GM19328 (cell line): ENCODE data around the gene VRTN.

Source experiments
- ATAC-seq: cut with Tn5 transposase; IDR thresholded peaks from one replicate; pipeline ENCODE4 v1.9.1; 2021; ENCODE audit warnings: mild to moderate bottlenecking, moderate library complexity; ENCODE audit not compliant: unreplicated experiment

The VRTN gene

DNA sequence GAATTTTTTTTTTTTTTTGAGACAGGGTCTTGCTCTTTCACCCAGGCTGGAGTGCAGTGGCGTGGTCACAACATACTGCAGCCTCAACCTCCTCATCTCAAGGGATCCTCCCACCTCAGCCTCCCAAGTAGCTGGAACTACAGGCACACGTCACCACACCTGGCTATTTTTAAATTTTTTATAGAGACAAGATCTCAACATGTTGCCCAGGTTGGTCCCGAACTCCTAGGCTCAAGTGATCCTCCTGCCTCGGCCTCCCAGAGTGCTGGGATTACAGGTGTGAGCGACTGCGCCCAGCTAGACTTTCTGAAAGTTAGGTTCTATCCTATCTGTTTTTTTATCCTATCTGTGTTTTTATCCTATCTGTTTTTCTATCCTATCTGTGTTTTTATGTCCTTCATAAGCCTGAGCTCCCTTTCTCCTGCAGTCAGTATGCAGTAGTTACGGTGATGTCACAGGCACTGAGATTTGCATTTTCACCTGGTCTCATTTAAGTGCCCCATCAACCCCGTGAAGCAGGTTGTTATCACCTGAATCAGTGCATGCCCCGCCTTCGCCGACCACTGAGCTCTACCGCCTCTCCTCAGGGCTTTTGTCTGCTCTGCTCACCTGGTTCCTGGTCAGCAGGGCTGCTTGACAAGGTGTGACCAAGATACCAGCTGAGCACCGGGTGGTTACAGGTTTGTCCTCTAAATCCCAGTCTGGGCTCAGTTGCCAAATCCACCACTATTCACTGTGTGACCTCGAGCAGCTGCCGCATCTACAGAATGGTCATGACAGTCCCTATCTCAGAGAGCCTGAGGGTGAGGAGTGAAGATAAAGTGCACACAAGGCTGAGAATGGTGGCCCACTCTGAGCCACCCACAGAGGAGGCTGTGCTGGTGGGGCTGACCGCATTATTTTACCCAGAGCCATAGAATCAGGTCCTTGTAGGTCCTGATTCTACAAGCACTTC, 44.6 kb downstream of the VRTN start:
- ATAC-seq, result no peak

DNA sequence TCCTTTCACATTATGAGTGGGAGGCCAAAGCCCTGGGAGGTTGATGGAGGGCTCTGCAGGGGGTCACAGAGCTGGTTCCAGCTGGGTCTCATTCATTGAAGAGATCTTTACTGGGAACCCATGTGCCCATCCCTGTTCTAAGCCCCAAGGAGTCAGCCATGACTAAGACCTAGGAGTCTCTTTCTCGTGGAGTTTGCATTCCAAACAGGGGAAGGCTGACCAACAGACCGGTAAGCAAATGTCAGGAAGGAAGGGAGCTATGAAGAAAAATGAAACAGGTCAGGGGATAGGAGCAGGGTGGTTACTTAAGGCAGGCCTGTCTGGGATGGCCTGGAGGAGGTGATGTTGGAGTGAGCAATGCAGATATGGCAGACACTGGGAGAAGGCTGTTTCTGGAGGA, 46.3 kb downstream of the VRTN start:
- ATAC-seq, result no peak

DNA sequence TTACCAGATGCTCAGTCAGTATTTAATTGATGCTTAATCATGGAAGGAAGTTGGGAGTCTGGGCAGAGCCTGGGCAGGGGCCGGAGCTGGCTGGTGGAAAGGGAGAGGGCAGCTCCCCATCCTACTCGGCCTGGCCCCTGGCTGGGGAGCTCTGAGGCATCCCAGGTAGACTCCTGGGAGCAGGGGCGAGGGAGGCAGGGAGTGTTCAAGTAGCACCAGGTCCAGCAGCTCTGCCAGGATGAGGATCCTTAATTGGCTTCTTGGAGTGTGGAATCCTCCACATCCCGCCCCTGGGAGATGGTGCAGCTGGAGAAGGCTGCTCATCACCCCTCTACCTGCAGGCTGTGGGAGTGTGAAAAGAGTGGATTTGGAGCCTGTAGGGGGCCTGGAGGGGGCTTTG, 46.8 kb downstream of the VRTN start:
- ATAC-seq, result no peak

DNA sequence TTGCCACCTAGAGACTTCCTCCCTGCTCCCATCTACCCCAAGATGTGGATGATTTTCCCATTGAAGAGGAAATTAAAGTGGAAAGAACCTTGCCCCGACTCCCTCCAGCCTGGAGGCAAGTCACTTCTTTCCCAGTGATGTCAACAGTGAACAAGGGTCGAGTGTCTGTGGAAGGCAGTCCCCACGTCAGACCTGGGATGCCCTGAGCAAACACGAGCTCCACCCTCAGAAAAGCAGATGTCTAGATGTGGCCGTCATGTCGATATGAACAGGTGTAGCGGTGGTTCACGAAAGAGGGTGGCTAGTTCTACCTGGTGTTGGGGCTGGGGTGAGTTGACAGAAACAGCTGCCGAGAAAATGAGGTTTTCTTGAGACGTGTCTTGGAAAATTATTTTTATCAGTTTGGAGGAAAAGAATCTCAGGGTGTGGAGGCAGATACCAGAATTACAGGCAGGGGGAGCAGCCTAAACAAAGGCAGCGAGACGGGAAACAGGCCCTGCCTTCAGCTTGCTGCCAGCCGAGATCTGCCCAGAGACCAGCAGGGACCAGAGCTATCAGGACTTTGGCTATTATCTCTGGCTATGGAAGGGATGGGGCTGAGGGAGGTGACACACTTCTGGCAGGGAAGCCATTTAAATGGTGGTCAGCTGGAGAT, 51.9 kb downstream of the VRTN start:
- no peak for ATAC-seq

DNA sequence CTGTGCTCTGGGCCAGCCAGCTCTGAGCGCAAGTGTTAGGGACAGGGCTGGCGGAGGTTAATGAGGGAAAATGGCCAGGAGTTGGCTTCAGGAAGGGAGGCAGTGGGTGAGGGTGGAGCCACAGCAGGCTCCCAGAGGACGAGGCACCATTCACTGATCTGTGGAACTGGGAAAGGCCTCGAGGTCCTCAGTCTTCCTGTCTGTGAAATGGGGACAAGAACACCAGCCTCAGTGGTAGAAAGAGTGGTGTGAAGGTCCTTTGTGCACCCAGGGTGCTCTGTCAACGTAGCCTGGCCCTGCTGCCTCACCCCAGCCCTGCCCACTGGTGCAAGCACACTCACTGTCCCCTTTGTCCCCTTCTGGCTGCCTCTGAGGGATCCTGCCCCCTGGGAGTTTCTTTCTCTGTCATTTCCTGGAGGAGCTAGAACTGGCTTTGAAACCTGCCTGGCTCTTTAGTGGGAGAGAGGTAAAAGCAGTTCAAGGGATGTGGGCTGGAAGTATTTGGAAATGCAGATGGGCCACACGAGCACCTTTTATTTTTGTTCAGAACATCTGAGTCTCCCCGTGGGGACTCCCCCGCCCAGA, 52.7 kb downstream of the VRTN start:
- ATAC-seq, result no peak

DNA sequence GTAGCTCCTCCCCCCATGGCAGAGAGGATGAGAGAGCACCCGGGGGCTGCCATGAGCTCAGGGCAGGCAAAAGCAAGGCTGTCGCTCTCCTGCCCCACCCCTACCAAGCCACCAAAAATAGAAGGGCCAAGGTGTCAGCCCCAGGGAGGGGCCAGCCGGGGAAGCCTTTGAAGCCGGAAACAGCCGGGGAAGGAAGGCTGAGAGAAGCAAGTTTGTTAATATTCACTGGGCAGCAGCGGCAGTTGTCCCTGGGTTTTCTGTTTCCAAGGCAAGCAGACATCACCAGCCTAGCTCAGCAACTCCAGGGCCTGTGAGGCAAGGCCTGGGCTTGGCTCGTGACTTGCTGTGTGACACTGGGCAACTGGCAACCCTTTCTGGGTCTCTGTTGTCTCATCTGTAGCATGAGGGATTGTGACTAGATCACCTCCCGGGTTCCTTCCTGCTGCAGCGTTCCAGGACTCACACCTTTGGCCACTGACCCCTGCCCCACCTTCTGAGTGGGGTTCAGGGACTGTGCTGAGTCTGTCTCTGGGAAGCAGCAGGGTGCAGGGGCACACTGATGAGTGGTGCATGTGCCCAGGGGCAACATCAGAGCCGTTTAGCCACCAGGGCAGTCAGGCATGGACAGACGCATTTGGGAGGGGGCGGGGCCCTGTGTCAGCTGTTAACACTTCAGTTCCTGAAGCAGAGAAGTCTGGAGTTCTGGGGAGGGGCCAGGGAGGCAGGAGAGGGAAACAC, 53.4 kb downstream of the VRTN start:
- ATAC-seq, result no peak

DNA sequence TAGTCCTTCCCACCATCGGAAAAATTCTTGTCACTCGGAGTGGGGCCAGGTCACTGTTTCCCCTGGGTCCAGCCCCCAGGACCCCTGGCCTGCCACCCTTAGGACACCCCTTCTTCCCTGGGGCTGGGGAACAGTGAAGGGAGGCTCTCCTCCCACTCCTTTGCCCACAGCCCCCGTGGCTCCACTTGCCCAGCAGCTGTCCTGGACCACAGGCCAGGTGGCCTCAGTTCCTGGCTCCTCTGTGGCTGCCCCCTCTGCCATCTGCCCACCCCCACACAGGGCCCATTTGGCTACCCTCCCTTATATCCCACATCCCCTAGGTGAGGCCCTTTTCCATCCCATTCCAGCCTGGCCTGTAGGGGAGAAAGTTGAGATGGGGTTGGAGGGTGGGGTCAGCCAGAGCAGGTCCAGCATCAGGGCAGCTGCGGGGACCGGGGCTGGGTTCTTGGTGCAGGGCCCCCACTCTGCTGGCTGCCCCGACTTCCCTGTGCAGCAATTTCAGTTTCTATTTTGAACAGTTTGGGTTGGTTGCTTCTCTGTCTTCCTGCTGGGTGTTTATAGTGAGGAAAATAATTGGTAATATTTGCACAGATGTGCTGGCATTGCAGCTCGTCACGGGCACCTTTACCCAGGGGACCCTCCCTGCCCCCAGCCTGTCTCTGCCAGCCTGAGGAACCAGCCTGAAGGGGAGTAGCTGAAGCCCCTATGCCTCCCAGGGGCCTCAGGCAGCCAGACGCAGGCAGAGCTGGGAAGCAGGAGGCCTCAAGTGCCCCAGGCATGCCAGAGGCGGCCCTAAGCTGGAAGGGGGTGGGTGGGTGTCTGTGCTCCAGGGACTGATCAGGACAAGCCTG, 54.4 kb downstream of the VRTN start:
- ATAC-seq, result no peak

DNA sequence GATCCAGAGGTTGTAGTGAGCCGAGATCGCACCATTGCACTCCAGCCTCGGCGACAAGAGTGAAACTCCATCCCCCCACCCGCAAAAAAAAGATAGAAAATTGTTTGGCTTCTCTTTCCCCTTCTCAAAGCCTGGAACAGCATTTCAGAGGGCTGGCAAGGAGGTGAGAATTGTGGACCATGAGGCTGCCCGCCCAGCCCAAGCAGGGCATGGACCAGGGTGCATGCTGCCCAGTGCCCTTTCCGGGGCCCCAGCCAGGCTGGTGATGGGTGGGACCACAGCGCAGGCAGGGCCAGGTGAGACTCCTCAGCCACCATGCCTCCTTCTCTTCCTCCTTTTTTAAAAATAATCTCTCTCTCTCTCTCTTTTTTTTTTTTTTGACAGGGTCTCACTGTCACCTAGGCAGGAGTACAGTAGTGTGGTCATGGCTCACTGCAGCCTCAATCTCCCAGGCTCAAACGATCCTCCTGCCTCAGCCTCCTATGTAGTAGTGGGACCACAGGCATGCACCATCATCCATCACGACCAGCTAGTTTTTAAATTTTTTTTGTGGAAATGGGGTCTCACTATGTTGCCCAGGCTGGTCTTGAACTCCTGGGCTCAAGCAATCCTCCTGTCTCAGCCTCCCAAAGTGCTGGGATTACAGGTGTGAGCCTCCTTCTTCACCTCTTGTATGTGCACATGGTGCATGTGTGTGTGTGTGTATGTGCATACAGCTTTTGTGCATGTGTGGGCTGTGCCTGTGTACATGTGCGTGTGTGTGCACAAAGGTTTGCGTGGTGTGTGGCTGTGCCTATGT, 55.5 kb downstream of the VRTN start:
- no peak for ATAC-seq

DNA sequence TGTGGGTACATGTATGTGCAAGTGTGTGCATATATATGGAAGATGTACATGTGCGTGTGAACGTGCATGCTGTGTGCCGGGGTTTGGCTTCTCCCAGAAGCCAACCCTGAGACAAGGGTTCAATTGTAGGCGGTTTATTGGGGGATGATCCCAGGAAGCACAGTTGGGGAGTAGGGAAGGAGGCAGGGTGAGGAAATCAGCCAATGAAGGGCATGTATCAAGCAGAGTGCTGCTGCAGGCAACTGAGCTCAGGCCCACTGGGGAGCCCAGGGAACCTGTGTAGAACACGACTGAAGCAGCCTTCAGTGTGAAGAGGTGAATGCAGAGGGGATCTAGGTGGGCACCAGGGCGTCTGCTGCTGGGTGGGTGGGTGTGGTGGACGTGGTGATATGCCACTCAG, 56.2 kb downstream of the VRTN start:
- no peak for ATAC-seq

DNA sequence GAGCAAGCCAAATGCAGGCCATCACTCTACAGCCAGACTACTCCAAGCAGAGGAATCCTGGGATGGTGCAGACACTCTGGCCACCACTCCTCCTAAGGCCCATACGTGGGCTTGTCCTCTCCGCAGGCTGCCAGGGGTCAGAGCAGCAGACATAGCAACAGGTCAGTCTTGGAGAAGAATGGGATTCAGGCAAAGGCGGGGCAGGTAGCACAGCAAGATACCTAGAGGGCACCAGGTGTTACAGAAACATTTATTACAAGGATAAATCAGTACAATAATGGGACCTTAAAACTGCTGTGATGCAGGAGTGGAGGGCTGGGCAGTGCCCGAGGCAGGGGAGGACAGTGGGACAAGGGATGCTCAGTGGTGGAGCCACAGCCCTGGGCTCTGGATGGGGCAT, 57.4 kb downstream of the VRTN start:
- ATAC-seq, result no peak

DNA sequence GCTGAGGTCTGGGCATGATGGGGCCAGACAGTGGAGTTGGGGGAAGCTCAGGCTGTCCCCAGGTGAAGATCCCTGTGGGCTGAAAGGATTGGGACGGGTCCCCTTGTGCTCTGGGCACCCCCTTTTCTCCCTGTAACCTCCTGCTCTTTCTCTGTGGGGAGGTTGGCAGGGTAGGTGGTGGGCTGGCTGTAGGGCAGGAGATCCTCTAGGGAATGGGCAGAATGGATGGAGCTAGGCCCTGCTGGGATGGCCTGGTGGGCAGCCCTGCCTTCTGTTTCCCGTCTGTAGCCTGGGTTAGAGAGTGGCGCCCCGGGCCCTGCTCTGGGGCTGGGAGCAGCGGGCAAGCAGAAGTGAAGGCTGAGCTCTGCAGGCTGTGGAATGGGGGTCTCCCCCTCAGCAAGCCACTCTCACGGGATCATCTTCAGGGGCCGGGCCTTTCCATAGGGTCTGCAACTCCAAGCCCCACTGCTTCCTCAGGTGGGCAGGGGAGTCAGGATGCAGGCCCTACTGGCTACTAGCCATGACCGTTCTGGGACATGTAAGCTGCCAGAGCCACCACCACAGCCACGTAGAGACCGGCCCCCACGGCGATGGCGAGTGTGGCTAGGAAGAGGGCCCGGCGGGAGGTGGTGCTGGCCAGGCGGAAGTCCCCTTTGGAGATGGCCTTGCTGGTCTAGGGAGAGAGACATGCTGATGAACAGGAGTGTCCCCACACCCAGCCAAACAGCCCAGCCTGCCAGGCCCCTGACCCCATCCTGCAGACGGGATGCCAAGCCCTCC, 58.9 kb downstream of the VRTN start:
- no peak for ATAC-seq

DNA sequence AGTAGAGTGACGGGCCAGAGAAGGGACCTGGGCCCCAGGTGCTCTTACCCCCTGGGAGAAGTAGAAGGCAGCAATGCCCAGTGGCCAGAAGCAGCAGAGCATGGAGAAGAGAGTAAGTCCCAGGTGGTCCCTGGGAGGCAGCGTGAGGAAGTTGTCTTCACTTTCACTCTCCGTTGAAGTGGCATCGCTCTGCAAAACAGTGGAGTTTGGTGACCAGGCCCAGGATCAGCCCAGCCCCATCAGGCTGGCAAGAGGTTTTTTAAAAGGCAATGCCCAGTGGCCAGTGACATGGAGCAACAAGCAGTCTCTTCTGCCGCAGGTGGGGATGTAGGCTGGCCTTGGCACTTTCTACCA, 59.5 kb downstream of the VRTN start:
- no peak for ATAC-seq

DNA sequence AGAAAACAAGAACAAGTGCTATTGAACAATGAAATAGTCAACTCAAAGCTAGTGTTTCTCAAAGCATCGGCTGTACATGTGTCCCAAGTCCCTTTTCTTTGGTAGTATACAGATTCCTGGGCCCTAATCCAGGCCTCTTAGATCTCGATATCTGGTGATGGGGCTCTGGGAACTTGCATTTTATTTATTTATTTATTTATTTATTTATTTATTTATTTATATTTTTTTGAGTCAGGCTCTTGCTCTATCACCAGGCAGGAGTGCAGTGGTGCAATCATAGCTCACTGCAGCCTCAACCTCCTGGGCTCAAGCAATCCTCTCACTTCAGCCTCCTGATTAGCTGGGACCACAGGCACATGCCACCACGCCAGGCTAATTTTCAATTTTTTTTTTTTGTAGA, 60.6 kb downstream of the VRTN start:
- no peak for ATAC-seq

DNA sequence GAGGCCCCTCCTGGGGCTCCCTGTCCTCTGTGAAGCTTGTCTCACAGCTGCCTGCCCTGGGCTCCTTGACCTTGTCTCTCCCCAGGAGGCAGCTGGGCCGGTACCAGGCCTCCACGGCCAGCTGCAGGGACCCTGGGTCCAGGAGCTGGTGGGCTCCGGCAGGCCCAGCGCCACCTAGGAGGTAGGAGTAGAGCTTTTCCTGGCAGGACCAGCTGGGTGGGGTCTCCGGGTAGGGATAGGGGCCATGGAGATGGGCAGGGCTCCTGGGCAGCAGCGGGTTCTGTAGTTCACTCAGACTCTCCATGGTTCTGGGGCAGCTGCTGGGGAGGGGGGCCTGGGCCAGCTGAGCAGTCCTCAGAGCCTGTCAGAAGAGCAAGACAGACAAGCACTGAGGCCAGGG, 61.2 kb downstream of the VRTN start:
- no peak for ATAC-seq
